Smooth muscle cell (in vitro differentiated cells): ENCODE data around the gene ADCYAP1R1. TPM values are rescaled to one million over a fixed set of nuclear protein-coding genes. Genes with fewer than 3 reads are reported as not detected.

Experiments used
- DNase-seq: peaks from one replicate; lab custom pipeline; 2025; ENCODE audit not compliant: unreplicated experiment; lab: John Stamatoyannopoulos, UW
- H2AFZ ChIP-seq: fragments of 200-600 bp; sonication (generic); 2 replicates; pipeline ENCODE4 v1.6.0; 2016; ENCODE audit warnings: antibody characterized with exemption, low read depth, mild to moderate bottlenecking
- H3F3A ChIP-seq: fragments of 200-600 bp; sonication (generic); 2 replicates; pipeline ENCODE4 v1.6.0; 2017; ENCODE audit warnings: antibody characterized with exemption, low read depth
- H3K27ac ChIP-seq: fragments of 200-600 bp; sonication (generic); 2 replicates; pipeline ENCODE4 v1.5.1; 2016; ENCODE audit warnings: low read depth, mild to moderate bottlenecking
- H3K27me3 ChIP-seq: fragments of 200-600 bp; sonication (generic); 2 replicates; pipeline ENCODE4 v1.6.1; 2016; ENCODE audit warnings: low read depth, mild to moderate bottlenecking
- H3K36me3 ChIP-seq: fragments of 200-600 bp; sonication (generic); 2 replicates; pipeline ENCODE4 v1.5.1; 2016; ENCODE audit warnings: low read depth
- H3K4me1 ChIP-seq: fragments of 200-600 bp; sonication (generic); 2 replicates; pipeline ENCODE4 v1.5.1; 2016; ENCODE audit warnings: low read depth
- H3K4me2 ChIP-seq: fragments of 200-600 bp; sonication (generic); 2 replicates; pipeline ENCODE4 v1.6.0; 2016; ENCODE audit warnings: mild to moderate bottlenecking
- H3K4me3 ChIP-seq: fragments of 200-600 bp; sonication (generic); 2 replicates; pipeline ENCODE4 v1.5.1; 2016; ENCODE audit warnings: mild to moderate bottlenecking
- H3K79me2 ChIP-seq: fragments of 200-600 bp; sonication (generic); 2 replicates; pipeline ENCODE4 v1.6.0; 2016; ENCODE audit warnings: low read depth, mild to moderate bottlenecking
- H3K9ac ChIP-seq: fragments of 200-600 bp; sonication (generic); 2 replicates; pipeline ENCODE4 v1.6.0; 2016; ENCODE audit warnings: low read depth
- H3K9me3 ChIP-seq: fragments of 200-600 bp; sonication (generic); replicated peaks from 2 replicates; pipeline ENCODE4 v1.5.1; 2016; ENCODE audit warnings: low read depth
- H4K20me1 ChIP-seq: fragments of 200-600 bp; sonication (generic); 2 replicates; pipeline ENCODE4 v1.6.0; 2016; ENCODE audit warnings: low read depth
- CTCF ChIP-seq: fragments of 200-600 bp; sonication (generic); IDR thresholded peaks from 2 replicates; pipeline ENCODE4 v1.5.1; 2017; ENCODE audit warnings: borderline replicate concordance, mild to moderate bottlenecking, antibody characterized with exemption; ENCODE audit not compliant: insufficient read depth, poor library complexity, severe bottlenecking
- WGBS: methylation state at CpG from one replicate; pipeline ENCODE4 v1.1.7; 2016; ENCODE audit warnings: low lambda C conversion rate; 5-methylcytosine and 5-hydroxymethylcytosine counted together
- polyA plus RNA-seq: library from polyadenylated mRNA; unstranded; fragments of >200 nt; fragmentation: Nextera tagmentation; extraction: Ambion mirVana; gene quantifications from 2 replicates; pipeline ENCODE4 v1.2.1, GENCODE V29; 2016
- total RNA-seq: library from RNA; depleted of rRNA; stranded (reverse); fragments of >200 nt; gene quantifications from 2 replicates; pipeline ENCODE4 v1.2.3, GENCODE V29; 2014

ADCYAP1R1 gene
- total and polyA plus RNA-seq, 2 experiments from 2014 or later: not detected

GRCh38 chr7:31123321-31123720, 71.2 kb downstream of the ADCYAP1R1 start:
- H2AFZ ChIP-seq: no peak overlapping the region
- H3K9ac ChIP-seq: no peak overlapping the region
- H3K4me3 ChIP-seq: no peak overlapping the region
- H3K27ac ChIP-seq: no peak overlapping the region
- no peaks in the 10 kb centered on the region for H3K4me1 ChIP-seq
- H4K20me1 ChIP-seq: no peaks in the 10 kb centered on the region
- peaks cover 9% of the 10 kb centered on the region for H3K27me3 ChIP-seq
- no peaks in the 10 kb centered on the region for H3K79me2 ChIP-seq
- no peak for DNase-seq
- H3F3A ChIP-seq: no peaks in the 10 kb centered on the region
- no peaks in the 10 kb centered on the region for H3K9me3 ChIP-seq
- H3K4me2 ChIP-seq: no peak overlapping the region
- H3K36me3 ChIP-seq: no peaks in the 10 kb centered on the region
- WGBS: 91% methylated on average over 6 of the region's 6 CpGs
- TF ChIP-seq CTCF: no peak

DNA sequence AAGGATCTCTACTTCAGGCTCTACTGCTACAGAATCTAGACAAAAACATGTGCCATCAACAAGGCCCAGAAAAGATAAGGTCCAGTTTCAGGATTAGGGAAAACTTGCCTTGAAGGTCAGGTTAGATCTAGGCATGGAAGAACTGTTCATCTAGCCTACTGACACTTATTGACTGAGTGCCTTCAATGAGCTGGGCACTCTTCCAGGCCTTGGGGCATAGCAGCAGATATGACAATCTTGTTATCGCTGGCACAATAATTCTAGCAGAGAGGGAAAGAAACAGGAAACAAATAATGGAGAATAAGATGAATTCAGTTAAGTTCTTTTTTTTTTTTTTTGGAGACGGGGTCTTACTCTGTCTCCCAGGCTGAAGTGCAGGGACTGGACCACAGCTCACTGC, 71.6 kb downstream of the ADCYAP1R1 start:
- 91% methylated on average over 2 of the region's 2 CpGs for WGBS
- H2AFZ ChIP-seq: no peak overlapping the region
- H3K9me3 ChIP-seq: no peaks in the 10 kb centered on the region

DNA sequence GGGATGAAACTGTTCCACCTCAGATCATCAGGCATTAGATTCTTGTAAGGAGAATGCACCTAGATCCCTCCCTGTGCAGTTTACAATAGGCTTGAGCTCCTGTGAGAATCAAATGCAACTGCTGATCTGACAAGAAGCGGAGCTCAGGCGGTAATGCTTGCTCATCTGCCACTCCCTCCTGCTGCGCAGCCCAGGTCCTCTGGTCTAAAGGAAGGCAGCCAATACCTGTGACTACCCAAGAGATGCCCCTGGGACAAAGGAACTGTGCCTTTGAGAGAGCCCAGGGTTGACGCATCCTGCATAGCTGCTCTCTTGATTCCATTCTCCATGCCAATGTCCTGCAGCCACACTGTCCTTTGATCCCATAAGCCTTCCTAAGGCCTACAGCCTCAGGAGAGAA, 73.1 kb downstream of the ADCYAP1R1 start:
- Histone ChIP-seq H3K79me2 (no peaks in the 10 kb centered on the region), H2AFZ (no peak overlapping the region), H3K9ac (no peak overlapping the region), H3K36me3 (no peaks in the 10 kb centered on the region), H3K4me2 (no peak overlapping the region), H3K27me3 (no peaks in the 10 kb centered on the region), H4K20me1 (no peaks in the 10 kb centered on the region), H3K4me3 (no peak overlapping the region), H3K4me1 (no peaks in the 10 kb centered on the region), H3K9me3 (no peaks in the 10 kb centered on the region), H3F3A (no peaks in the 10 kb centered on the region), H3K27ac (no peak overlapping the region)
- TF ChIP-seq CTCF: no peak
- WGBS: 89% methylated on average over 4 of the region's 4 CpGs
- DNase-seq: no peak

More for the DNA sequence above, 71.6 kb downstream of the ADCYAP1R1 start:
- no peak overlapping the region for H3K9ac ChIP-seq
- H3K4me3 ChIP-seq: no peak overlapping the region
- no peaks in the 10 kb centered on the region for H4K20me1 ChIP-seq
- no peaks in the 10 kb centered on the region for H3K79me2 ChIP-seq
- H3K36me3 ChIP-seq: no peaks in the 10 kb centered on the region
- H3K27ac ChIP-seq: no peak overlapping the region
- no peaks in the 10 kb centered on the region for H3K4me1 ChIP-seq
- H3K27me3 ChIP-seq: peaks cover 5% of the 10 kb centered on the region
- H3F3A ChIP-seq: no peaks in the 10 kb centered on the region
- no peak for DNase-seq
- no peak overlapping the region for H3K4me2 ChIP-seq
- TF ChIP-seq CTCF: no peak

GRCh38 chr7:31126976-31127375, 74.9 kb downstream of the ADCYAP1R1 start:
- no peak overlapping the region for H3K9ac ChIP-seq
- H3K27ac ChIP-seq: no peak overlapping the region
- peaks cover 3% of the 10 kb centered on the region for H3K27me3 ChIP-seq
- H3K4me2 ChIP-seq: no peak overlapping the region
- no peaks in the 10 kb centered on the region for H4K20me1 ChIP-seq
- H3K36me3 ChIP-seq: no peaks in the 10 kb centered on the region
- H3K79me2 ChIP-seq: no peaks in the 10 kb centered on the region
- peak; percentile 40 for TF ChIP-seq CTCF
- H2AFZ ChIP-seq: no peak overlapping the region
- H3F3A ChIP-seq: no peaks in the 10 kb centered on the region
- H3K9me3 ChIP-seq: no peaks in the 10 kb centered on the region
- DNase-seq: no peak
- no peaks in the 10 kb centered on the region for H3K4me1 ChIP-seq
- 92% methylated on average over 1 of the region's 1 CpG for WGBS
- no peak overlapping the region for H3K4me3 ChIP-seq
